ENCODE measurements around the gene CYBC1.

CYBC1 gene

GRCh38 chr17:82493226-82493781 lies 42.8 kb upstream of the CYBC1 start:
- TF ChIP-seq CTCF (IDR thresholded peaks at IDR 0.05; ENCODE audit: borderline replicate concordance, insufficient read depth, low read depth, low read length) = no peak
- no peak overlapping the region for H3K4me3 ChIP-seq (ENCODE audit: low read depth, low read length)

GRCh38 chr17:82492643-82493225 lies 42.2 kb upstream of the CYBC1 start:
- no peak for TF ChIP-seq CTCF (IDR thresholded peaks at IDR 0.05; ENCODE audit: borderline replicate concordance, insufficient read depth, low read depth, low read length)
- no peak overlapping the region for H3K4me3 ChIP-seq (ENCODE audit: low read depth, low read length)

GRCh38 chr17:82491533-82491932 lies 41.0 kb upstream of the CYBC1 start:
- TF ChIP-seq CTCF (IDR thresholded peaks at IDR 0.05; ENCODE audit: borderline replicate concordance, insufficient read depth, low read depth, low read length) = no peak
- H3K4me3 ChIP-seq (ENCODE audit: low read depth, low read length) = no peak overlapping the region

GRCh38 chr17:82491196-82491530 lies 40.6 kb upstream of the CYBC1 start:
- no peak for TF ChIP-seq CTCF (IDR thresholded peaks at IDR 0.05; ENCODE audit: borderline replicate concordance, insufficient read depth, low read depth, low read length)
- H3K4me3 ChIP-seq (ENCODE audit: low read depth, low read length) = no peak overlapping the region

- H3K4me3 ChIP-seq (ENCODE audit: low read depth, low read length) = no peak overlapping the region
Observed at GRCh38 chr17:82490512-82491195, 40.1 kb upstream of the CYBC1 start.

GRCh38 chr17:82489851-82490511 lies 39.4 kb upstream of the CYBC1 start:
- no peak for TF ChIP-seq CTCF (IDR thresholded peaks at IDR 0.05; ENCODE audit: borderline replicate concordance, insufficient read depth, low read depth, low read length)
- no peak overlapping the region for H3K4me3 ChIP-seq (ENCODE audit: low read depth, low read length)

More at GRCh38 chr17:82490512-82491195, 40.1 kb upstream of the CYBC1 start:
- TF ChIP-seq CTCF (IDR thresholded peaks at IDR 0.05; ENCODE audit: borderline replicate concordance, insufficient read depth, low read depth, low read length) = no peak

Data from GM12875 (cell line).